Fibroblast of lung (primary cell): Measurements from ENCODE around the gene ANKRD13B.

Source experiments
- CTCF ChIP-seq, 2 donors: IDR thresholded peaks in 1 of 2; conservative IDR thresholded peaks in 1 of 2; 1 replicate in 1 of 2; 2 replicates in 1 of 2; pipeline ENCODE4 v1.5.1; 2011 to 2012; ENCODE audit warnings: low read length in 2 of 2, control low read depth in 1 of 2, inconsistent platforms in 1 of 2, low read depth in 1 of 2, mild to moderate bottlenecking in 1 of 2
- EZH2 ChIP-seq: IDR thresholded peaks from 2 replicates; pipeline ENCODE4 v1.5.1; 2012; ENCODE audit warnings: low read length, control low read depth, mild to moderate bottlenecking; ENCODE audit errors: missing control alignments

- TF ChIP-seq CTCF (conservative IDR thresholded peaks at IDR 0.05 in 1 of 2, IDR thresholded peaks at IDR 0.05 in 1 of 2; ENCODE audit: low read depth in 1 of 2, low read length in 2 of 2) (no peak), EZH2 (no peak)
These were observed 33.3 kb upstream of the ANKRD13B start for GRCh38 chr17:29559640-29560039.
